ENCODE data around the gene BHLHA15. TPM values are rescaled to one million over a fixed set of nuclear protein-coding genes. Genes with fewer than 3 reads are reported as not detected.

The BHLHA15 gene
- polyA plus RNA-seq, 3 donors = 0.16 to 0.44 TPM; not detected in 1

GRCh38 chr7:98224701-98225181, 13.5 kb downstream of the BHLHA15 start:
- no peak for DNase-seq

GRCh38 chr7:98225913-98226614, 14.8 kb downstream of the BHLHA15 start:
- DNase-seq = no peak

GRCh38 chr7:98227939-98228338, 16.7 kb downstream of the BHLHA15 start:
- DNase-seq = no peak

GRCh38 chr7:98228801-98229200, 17.6 kb downstream of the BHLHA15 start:
- DNase-seq = no peak

- DNase-seq = no peak
These were observed 18.2 kb downstream of the BHLHA15 start for GRCh38 chr7:98229441-98229840.

- DNase-seq = no peak
These were observed 18.9 kb downstream of the BHLHA15 start for GRCh38 chr7:98229991-98230745.

- no peak for DNase-seq
These were observed 19.7 kb downstream of the BHLHA15 start for GRCh38 chr7:98230746-98231471.

- DNase-seq = no peak
These were observed 20.4 kb downstream of the BHLHA15 start for GRCh38 chr7:98231493-98232262.

GRCh38 chr7:98232263-98232585, 21.0 kb downstream of the BHLHA15 start:
- no peak for DNase-seq

GRCh38 chr7:98232799-98233198, 21.6 kb downstream of the BHLHA15 start:
- no peak for DNase-seq

- no peak for DNase-seq
These were observed 22.2 kb downstream of the BHLHA15 start for GRCh38 chr7:98233219-98234070.

GRCh38 chr7:98234429-98235147, 23.3 kb downstream of the BHLHA15 start:
- no peak for DNase-seq

GRCh38 chr7:98235901-98236300, 24.7 kb downstream of the BHLHA15 start:
- DNase-seq = no peak

- DNase-seq = no peak
These were observed 25.3 kb downstream of the BHLHA15 start for GRCh38 chr7:98236355-98237185.

- no peak for DNase-seq
These were observed 26.8 kb downstream of the BHLHA15 start for GRCh38 chr7:98238076-98238475.

- DNase-seq = no peak
These were observed 27.7 kb downstream of the BHLHA15 start for GRCh38 chr7:98238976-98239375.

- DNase-seq = no peak
These were observed 29.9 kb downstream of the BHLHA15 start for GRCh38 chr7:98240961-98241673.

- DNase-seq = no peak
These were observed 30.5 kb downstream of the BHLHA15 start for GRCh38 chr7:98241674-98242241.
